ENCODE measurements around the gene IFNL1. TPM values are rescaled to one million over a fixed set of nuclear protein-coding genes. Genes with fewer than 3 reads are reported as not detected.
"Not testable (repeated sequence)": the region's sequence is repeated elsewhere in the genome, so short reads cannot be mapped to it uniquely, and the experiment has no call there.

Gene IFNL1
- total RNA-seq, 2 donors from 2014 or later, result not detected

DNA sequence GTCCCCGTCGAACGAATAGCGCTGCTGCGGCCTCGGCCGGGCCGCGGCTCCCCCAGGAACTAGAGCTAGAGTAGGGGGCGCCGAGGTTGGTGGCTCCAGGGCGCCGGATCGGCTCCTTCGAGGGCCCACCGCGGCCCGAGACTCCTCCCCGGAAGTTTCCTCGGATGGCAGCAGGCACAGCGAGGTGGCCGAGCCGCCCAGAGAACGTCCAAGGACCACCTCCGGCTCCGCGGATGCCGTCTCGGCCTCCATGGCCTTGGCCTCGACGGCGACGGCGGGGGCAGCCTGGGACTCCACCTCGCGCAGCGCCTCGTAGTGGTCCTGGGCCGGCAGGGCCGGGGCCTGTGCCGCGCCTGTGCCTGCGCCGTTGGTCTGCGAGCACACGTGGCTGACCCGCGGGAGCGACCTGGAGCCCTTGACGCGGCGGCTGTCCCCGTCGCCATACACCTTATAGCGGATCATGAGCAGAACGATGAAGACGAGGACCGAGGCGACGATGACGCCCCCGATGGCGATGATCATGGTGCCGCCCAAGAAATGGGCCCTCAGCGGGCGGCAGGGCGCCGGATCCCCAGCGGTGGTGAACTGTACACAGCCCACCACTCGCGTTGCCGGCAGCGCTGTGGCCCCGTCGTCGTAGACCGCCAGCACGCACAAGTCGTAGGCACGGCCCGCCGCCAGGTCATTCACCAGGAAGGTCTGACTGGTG is 11.8 kb downstream of the IFNL1 start:
- H3K9me3 ChIP-seq (ENCODE audit: control insufficient read depth, low read length, poor library complexity, severe bottlenecking), result no peaks in the 10 kb centered on the region
- no peaks in the 10 kb centered on the region for H3K27me3 Mint-ChIP-seq
- peaks cover 14% of the 10 kb centered on the region for H3K36me3 Mint-ChIP-seq (ENCODE audit: low read depth)
- DNase-seq (no peak), ATAC-seq (no peak)
- H3K27ac Mint-ChIP-seq, result no peak overlapping the region
- H3K4me1 Mint-ChIP-seq, result peaks cover 12% of the 10 kb centered on the region
- H3K4me3 Mint-ChIP-seq, result no peak overlapping the region

- Mint-ChIP-seq H3K36me3 (ENCODE audit: low read depth) (peaks cover 16% of the 10 kb centered on the region), H3K27me3 (no peaks in the 10 kb centered on the region), H3K4me1 (peaks cover 14% of the 10 kb centered on the region), H3K4me3 (peak overlapping the region; percentile 47), H3K27ac (no peak overlapping the region)
- H3K9me3 ChIP-seq (ENCODE audit: control insufficient read depth, low read length, poor library complexity, severe bottlenecking), result no peaks in the 10 kb centered on the region
- ATAC-seq (no peak), DNase-seq (no peak)
Measured at GRCh38 chr19:39308531-39309304, 12.5 kb downstream of the IFNL1 start.

DNA sequence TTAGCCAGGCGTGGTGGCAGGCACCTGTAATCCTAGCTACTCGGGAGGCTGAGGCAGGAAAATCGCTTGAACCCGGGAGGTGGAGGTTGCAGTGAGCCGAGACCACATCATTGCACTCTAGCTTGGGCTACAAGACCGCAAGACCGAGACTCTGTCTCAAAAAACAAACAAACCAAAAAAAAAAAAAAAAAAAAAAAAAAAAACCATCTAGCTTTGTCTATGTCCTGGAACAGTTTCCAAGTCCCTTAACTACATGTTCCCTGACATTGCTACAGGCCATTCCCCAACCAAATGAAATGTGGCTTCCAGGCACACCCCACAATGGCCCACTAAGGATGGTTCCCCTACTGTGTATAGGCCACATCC is 13.1 kb downstream of the IFNL1 start:
- not testable (repeated sequence) for H3K27me3 Mint-ChIP-seq; DNase-seq; ATAC-seq; H3K4me3 Mint-ChIP-seq; H3K27ac Mint-ChIP-seq; H3K9me3 ChIP-seq (ENCODE audit: control insufficient read depth, low read length, poor library complexity, severe bottlenecking)
- peaks cover 14% of the 10 kb centered on the region for H3K4me1 Mint-ChIP-seq
- peaks cover 16% of the 10 kb centered on the region for H3K36me3 Mint-ChIP-seq (ENCODE audit: low read depth)

- DNase-seq, result no peak
- H3K36me3 Mint-ChIP-seq (ENCODE audit: low read depth), result peaks cover 16% of the 10 kb centered on the region
Measured at GRCh38 chr19:39310558-39311311, 14.5 kb downstream of the IFNL1 start.

DNA sequence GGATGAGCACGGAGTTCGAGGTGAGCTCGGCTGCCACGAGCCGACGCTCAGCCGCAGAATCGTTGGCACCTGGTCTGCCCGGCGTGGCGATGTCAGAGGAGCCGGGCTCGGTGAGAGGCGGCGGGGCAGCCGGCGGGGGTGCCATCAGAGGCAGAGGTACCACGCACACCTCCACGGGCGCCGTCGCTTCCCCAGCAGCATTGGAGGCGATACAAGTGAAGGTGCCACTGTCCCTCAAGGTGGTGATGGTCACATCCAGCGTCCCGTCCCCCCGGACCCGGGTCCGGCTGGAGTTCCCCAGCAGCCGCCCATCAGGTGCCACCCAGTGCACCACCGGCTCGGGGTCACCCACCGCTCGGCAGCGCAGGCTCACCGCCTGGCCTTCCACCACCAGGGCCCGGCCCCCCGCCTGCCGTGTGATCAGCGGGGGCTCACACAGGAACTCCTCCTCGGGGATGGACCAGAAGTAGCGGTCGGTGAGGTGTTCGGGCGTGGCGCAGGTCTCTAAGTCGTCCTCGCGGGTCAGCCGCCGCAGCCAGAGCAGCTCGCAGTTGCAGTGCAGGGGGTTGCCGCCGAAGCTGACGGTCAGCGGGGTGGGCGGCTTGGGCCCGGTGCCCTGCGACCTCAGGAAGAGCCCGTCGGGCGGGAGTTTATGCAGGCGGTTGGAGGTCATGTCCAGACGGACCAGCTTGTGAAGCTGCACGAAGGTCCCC is 18.0 kb downstream of the IFNL1 start:
- H3K4me3 Mint-ChIP-seq, result no peak overlapping the region
- DNase-seq (no peak), ATAC-seq (no peak)
- H3K27ac Mint-ChIP-seq, result peak overlapping the region; percentile 37
- H3K9me3 ChIP-seq (ENCODE audit: control insufficient read depth, low read length, poor library complexity, severe bottlenecking), result no peaks in the 10 kb centered on the region
- H3K36me3 Mint-ChIP-seq (ENCODE audit: low read depth), result peaks cover 11% of the 10 kb centered on the region
- H3K4me1 Mint-ChIP-seq, result peaks cover 16% of the 10 kb centered on the region
- H3K27me3 Mint-ChIP-seq, result no peaks in the 10 kb centered on the region

More at GRCh38 chr19:39310558-39311311, 14.5 kb downstream of the IFNL1 start:
- H3K4me1 Mint-ChIP-seq, result peaks cover 14% of the 10 kb centered on the region
- H3K4me3 Mint-ChIP-seq, result no peak overlapping the region
- no peaks in the 10 kb centered on the region for H3K27me3 Mint-ChIP-seq
- H3K27ac Mint-ChIP-seq, result peak overlapping the region; percentile 68
- H3K9me3 ChIP-seq (ENCODE audit: control insufficient read depth, low read length, poor library complexity, severe bottlenecking), result no peaks in the 10 kb centered on the region
- no peak for ATAC-seq

DNA sequence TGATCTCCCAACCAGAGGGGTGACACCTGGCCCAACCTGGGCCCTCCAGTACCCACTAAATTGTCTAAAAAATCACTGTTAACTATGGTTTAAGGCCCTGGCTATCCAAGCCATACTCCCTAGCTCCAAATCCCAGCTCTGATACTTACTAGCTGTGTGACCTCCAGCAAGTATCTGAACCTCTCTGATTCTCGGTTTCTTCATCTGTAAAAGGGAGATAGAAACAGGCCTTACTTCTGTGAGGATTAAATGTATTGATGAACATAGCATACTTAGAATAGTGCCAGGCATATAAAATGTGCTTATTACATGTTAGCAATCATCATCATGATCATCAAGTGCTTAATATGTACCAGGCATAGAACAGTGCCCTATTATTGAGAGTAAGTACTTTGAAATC is 19.7 kb downstream of the IFNL1 start:
- H3K27ac Mint-ChIP-seq, result no peak overlapping the region

DNA sequence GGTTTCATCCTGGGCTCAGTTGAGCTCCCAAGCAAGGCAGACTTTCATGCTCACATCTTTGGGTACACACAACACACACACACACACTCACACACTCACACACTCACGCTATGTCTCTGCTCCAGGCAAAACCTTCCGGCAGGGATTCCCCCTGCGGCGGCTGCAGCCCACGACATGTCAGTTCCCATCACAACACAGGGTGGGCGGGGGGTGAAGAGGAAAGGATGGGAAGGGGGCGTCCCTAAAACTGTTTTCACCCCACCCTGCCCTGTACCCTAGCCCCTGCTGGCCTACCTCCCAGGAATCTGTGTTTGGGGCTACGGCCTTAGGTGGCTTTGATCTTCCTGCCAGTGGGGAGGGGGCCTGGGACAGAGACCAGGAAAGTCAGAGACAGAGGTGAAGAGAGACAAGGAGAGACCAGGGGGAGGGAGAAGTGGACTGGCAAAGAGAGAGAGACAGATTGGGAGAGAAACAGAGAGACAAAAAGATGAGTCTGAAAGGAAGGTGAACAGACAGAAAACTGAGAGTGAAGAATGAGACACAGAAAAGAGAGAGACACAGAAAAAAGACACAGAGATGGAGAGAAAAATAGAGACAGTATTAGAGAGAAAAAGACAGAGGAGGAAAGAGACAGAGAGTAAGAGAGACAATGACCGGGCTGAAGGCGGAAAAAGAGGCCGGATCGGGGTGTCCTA is 20.6 kb downstream of the IFNL1 start:
- Mint-ChIP-seq H3K27ac (peak overlapping the region; percentile 34), H3K4me3 (no peak overlapping the region), H3K36me3 (ENCODE audit: low read depth) (peaks cover 6% of the 10 kb centered on the region), H3K4me1 (peaks cover 32% of the 10 kb centered on the region), H3K27me3 (no peaks in the 10 kb centered on the region)
- DNase-seq (no peak), ATAC-seq (no peak)
- H3K9me3 ChIP-seq (ENCODE audit: control insufficient read depth, low read length, poor library complexity, severe bottlenecking), result no peaks in the 10 kb centered on the region

More for the DNA sequence above, 19.7 kb downstream of the IFNL1 start:
- Mint-ChIP-seq H3K27me3 (no peaks in the 10 kb centered on the region), H3K4me1 (peaks cover 25% of the 10 kb centered on the region), H3K4me3 (no peak overlapping the region), H3K36me3 (ENCODE audit: low read depth) (peaks cover 9% of the 10 kb centered on the region)
- ATAC-seq (no peak), DNase-seq (no peak)
- no peaks in the 10 kb centered on the region for H3K9me3 ChIP-seq (ENCODE audit: control insufficient read depth, low read length, poor library complexity, severe bottlenecking)

DNA sequence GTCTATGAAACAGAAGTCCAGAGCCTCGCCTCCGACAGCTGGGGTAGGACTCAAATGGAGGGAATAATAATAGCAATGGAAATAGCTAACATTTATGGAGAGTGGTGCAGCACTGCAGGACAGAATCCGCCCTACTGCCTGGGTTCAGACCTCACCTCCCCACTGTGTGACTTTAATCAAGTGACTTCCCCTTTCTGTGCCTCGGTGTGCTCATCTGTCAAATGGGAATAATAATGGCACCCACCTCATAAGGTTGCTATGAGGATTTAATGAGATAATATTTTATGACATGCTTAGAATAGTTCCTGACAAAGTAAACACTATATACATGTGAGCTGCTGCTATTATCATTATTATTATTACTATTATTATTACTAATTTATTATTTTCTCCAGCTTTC is 21.3 kb downstream of the IFNL1 start:
- H3K27me3 Mint-ChIP-seq, result no peaks in the 10 kb centered on the region

GRCh38 chr19:39318071-39318470 is 21.9 kb downstream of the IFNL1 start:
- Mint-ChIP-seq H3K27me3 (no peaks in the 10 kb centered on the region), H3K4me1 (peaks cover 35% of the 10 kb centered on the region), H3K27ac (no peak overlapping the region), H3K4me3 (no peak overlapping the region), H3K36me3 (ENCODE audit: low read depth) (peaks cover 4% of the 10 kb centered on the region)
- ATAC-seq (no peak), DNase-seq (no peak)
- no peaks in the 10 kb centered on the region for H3K9me3 ChIP-seq (ENCODE audit: control insufficient read depth, low read length, poor library complexity, severe bottlenecking)

More for the DNA sequence above, 21.3 kb downstream of the IFNL1 start:
- Mint-ChIP-seq H3K4me3 (no peak overlapping the region), H3K36me3 (ENCODE audit: low read depth) (peaks cover 6% of the 10 kb centered on the region), H3K4me1 (peaks cover 34% of the 10 kb centered on the region), H3K27ac (peak overlapping the region; percentile 34)
- no peak for DNase-seq
- no peaks in the 10 kb centered on the region for H3K9me3 ChIP-seq (ENCODE audit: control insufficient read depth, low read length, poor library complexity, severe bottlenecking)
- no peak for ATAC-seq

DNA sequence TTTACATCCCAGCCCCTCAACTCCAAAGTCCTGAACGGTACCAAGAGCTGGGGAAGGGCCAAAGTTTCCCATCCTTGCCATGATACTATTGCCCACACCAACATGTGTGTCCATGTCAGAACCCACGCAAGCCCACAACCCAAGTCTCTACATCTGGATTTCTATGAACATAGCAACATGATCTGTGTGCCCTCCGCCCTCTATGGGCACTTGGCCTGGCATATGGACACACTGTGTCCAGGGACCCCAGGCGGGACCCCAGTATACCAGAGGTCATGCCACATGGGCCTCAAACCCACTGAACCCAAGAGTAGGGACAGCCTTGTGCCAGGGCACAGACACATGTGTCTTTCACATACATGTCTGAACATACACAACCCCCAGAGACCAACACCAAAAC is 22.5 kb downstream of the IFNL1 start:
- Mint-ChIP-seq H3K4me1 (peaks cover 36% of the 10 kb centered on the region), H3K4me3 (peak overlapping the region; percentile 85), H3K27ac (peak overlapping the region; percentile 85), H3K36me3 (ENCODE audit: low read depth) (peaks cover 2% of the 10 kb centered on the region), H3K27me3 (no peaks in the 10 kb centered on the region)
- H3K9me3 ChIP-seq (ENCODE audit: control insufficient read depth, low read length, poor library complexity, severe bottlenecking), result no peaks in the 10 kb centered on the region
- ATAC-seq, result no peak
- DNase-seq, result no peak

GRCh38 chr19:39319098-39319891 is 23.1 kb downstream of the IFNL1 start:
- peak overlapping the region; percentile 85 for H3K27ac Mint-ChIP-seq
- H3K4me3 Mint-ChIP-seq, result peak overlapping the region; percentile 85
- H3K9me3 ChIP-seq (ENCODE audit: control insufficient read depth, low read length, poor library complexity, severe bottlenecking), result no peaks in the 10 kb centered on the region
- no peaks in the 10 kb centered on the region for H3K27me3 Mint-ChIP-seq
- no peak for DNase-seq
- no peak for ATAC-seq
- H3K4me1 Mint-ChIP-seq, result peaks cover 40% of the 10 kb centered on the region
- peaks cover 2% of the 10 kb centered on the region for H3K36me3 Mint-ChIP-seq (ENCODE audit: low read depth)

DNA sequence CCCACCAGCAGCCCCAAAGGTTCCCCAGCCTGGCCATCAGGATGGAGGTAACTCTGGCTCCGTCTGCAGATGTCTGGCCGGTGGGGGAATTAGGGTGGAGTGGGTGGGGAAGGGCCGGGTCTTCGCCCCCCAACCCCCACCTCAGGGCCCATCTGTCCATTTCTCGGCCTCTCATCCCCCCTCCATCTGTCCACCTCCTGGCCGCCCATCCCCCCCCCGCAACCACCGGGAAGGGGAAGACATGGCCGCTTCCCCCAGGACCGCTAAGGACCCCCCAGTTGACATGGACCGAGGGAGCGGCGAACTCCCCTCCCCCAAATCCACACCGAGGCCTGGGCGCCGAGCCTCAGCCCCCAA is 23.7 kb downstream of the IFNL1 start:
- DNase-seq (no peak), ATAC-seq (no peak)
- peaks cover 40% of the 10 kb centered on the region for H3K4me1 Mint-ChIP-seq
- peaks cover 2% of the 10 kb centered on the region for H3K36me3 Mint-ChIP-seq (ENCODE audit: low read depth)
- H3K4me3 Mint-ChIP-seq, result peak overlapping the region; percentile 86
- H3K9me3 ChIP-seq (ENCODE audit: control insufficient read depth, low read length, poor library complexity, severe bottlenecking), result no peaks in the 10 kb centered on the region
- no peaks in the 10 kb centered on the region for H3K27me3 Mint-ChIP-seq
- H3K27ac Mint-ChIP-seq, result peak overlapping the region; percentile 85

Measured in T-helper 17 cell (primary cell).